ENCODE measurements around the gene GLS2.

GRCh38 chr12:56477521-56478225, 10.3 kb downstream of the GLS2 start:
- TF ChIP-seq POLR2A (IDR thresholded peaks at IDR 0.05) (no peak), CTCF (IDR thresholded peaks at IDR 0.05) (no peak), POLR2AphosphoS5 (IDR thresholded peaks at IDR 0.05) (no peak)

Measured in prostate gland (tissue), 2 donors.